Measurements from ENCODE around the gene EIF3B.

- TF ChIP-seq CTCF (IDR thresholded peaks at IDR 0.05), result no peak
- no peak for TF ChIP-seq ZFX (IDR thresholded peaks at IDR 0.05; ENCODE audit: borderline replicate concordance)
Observed at GRCh38 chr7:2381227-2381626, 26.6 kb downstream of the EIF3B start.

Measured in 22Rv1 (cell line).